ENCODE results near the gene RNF168. TPM values are rescaled to one million over a fixed set of nuclear protein-coding genes. Genes with fewer than 3 reads are reported as not detected.
"Not testable (repeated sequence)": the region's sequence is repeated elsewhere in the genome, so short reads cannot be mapped to it uniquely, and the experiment has no call there.

Gene RNF168
- polyA plus RNA-seq, 1 donor: 11.4 TPM

GRCh38 chr3:196537319-196537984 is 33.9 kb upstream of the RNF168 start:
- peaks cover 4% of the 10 kb centered on the region for H3K27me3 ChIP-seq (ENCODE audit: control insufficient read depth, insufficient read depth, low read length)
- no peaks in the 10 kb centered on the region for H3K36me3 ChIP-seq (ENCODE audit: control insufficient read depth, insufficient read depth, low read length)
- no peaks in the 10 kb centered on the region for H3K9me3 ChIP-seq (ENCODE audit: control insufficient read depth, low read depth, low read length)
- no peak overlapping the region for H3K27ac ChIP-seq (ENCODE audit: low read length)
- H3K4me3 ChIP-seq (ENCODE audit: low read length): no peak overlapping the region
- WGBS (ENCODE audit: insufficient coverage, low lambda C conversion rate): no CpG with 5 or more reads among the region's 18 CpGs
- no peaks in the 10 kb centered on the region for H3K4me1 ChIP-seq (ENCODE audit: control insufficient read depth, insufficient read depth, low read length)
- DNase-seq: no peak

GRCh38 chr3:196533260-196533681 is 29.7 kb upstream of the RNF168 start:
- no CpG with 5 or more reads among the region's 14 CpGs for WGBS (ENCODE audit: insufficient coverage, low lambda C conversion rate)
- Histone ChIP-seq H3K36me3 (ENCODE audit: control insufficient read depth, insufficient read depth, low read length) (no peaks in the 10 kb centered on the region), H3K27ac (ENCODE audit: low read length) (no peak overlapping the region), H3K9me3 (ENCODE audit: control insufficient read depth, low read depth, low read length) (no peaks in the 10 kb centered on the region), H3K4me3 (ENCODE audit: low read length) (no peak overlapping the region), H3K27me3 (ENCODE audit: control insufficient read depth, insufficient read depth, low read length) (peaks cover 4% of the 10 kb centered on the region), H3K4me1 (ENCODE audit: control insufficient read depth, insufficient read depth, low read length) (no peaks in the 10 kb centered on the region)
- DNase-seq: no peak

- no peak for DNase-seq
- WGBS (ENCODE audit: insufficient coverage, low lambda C conversion rate): 100% methylated on average over 1 of the region's 4 CpGs
- H3K36me3 ChIP-seq (ENCODE audit: control insufficient read depth, insufficient read depth, low read length): no peaks in the 10 kb centered on the region
Measured at GRCh38 chr3:196531418-196531817, 27.9 kb upstream of the RNF168 start.

GRCh38 chr3:196528639-196529233 is 25.2 kb upstream of the RNF168 start:
- no peaks in the 10 kb centered on the region for H3K36me3 ChIP-seq (ENCODE audit: control insufficient read depth, insufficient read depth, low read length)

More at GRCh38 chr3:196531418-196531817, 27.9 kb upstream of the RNF168 start:
- Histone ChIP-seq H3K4me1 (ENCODE audit: control insufficient read depth, insufficient read depth, low read length) (no peaks in the 10 kb centered on the region), H3K4me3 (ENCODE audit: low read length) (no peak overlapping the region), H3K27me3 (ENCODE audit: control insufficient read depth, insufficient read depth, low read length) (peaks cover 4% of the 10 kb centered on the region), H3K9me3 (ENCODE audit: control insufficient read depth, low read depth, low read length) (no peaks in the 10 kb centered on the region), H3K27ac (ENCODE audit: low read length) (no peak overlapping the region)

GRCh38 chr3:196525141-196525540 is 21.6 kb upstream of the RNF168 start:
- H3K36me3 ChIP-seq (ENCODE audit: control insufficient read depth, insufficient read depth, low read length): no peaks in the 10 kb centered on the region
- H3K27me3 ChIP-seq (ENCODE audit: control insufficient read depth, insufficient read depth, low read length): no peaks in the 10 kb centered on the region
- H3K9me3 ChIP-seq (ENCODE audit: control insufficient read depth, low read depth, low read length): peaks cover 2% of the 10 kb centered on the region
- no peak overlapping the region for H3K27ac ChIP-seq (ENCODE audit: low read length)
- DNase-seq: no peak
- H3K4me3 ChIP-seq (ENCODE audit: low read length): no peak overlapping the region
- no CpG with 5 or more reads among the region's 4 CpGs for WGBS (ENCODE audit: insufficient coverage, low lambda C conversion rate)
- no peaks in the 10 kb centered on the region for H3K4me1 ChIP-seq (ENCODE audit: control insufficient read depth, insufficient read depth, low read length)

More at GRCh38 chr3:196528639-196529233, 25.2 kb upstream of the RNF168 start:
- WGBS (ENCODE audit: insufficient coverage, low lambda C conversion rate): no CpG with 5 or more reads among the region's 52 CpGs
- peak; percentile 59 to 76 for DNase-seq
- Histone ChIP-seq H3K27ac (ENCODE audit: low read length) (no peak overlapping the region), H3K4me3 (ENCODE audit: low read length) (peak overlapping the region; percentile 46), H3K9me3 (ENCODE audit: control insufficient read depth, low read depth, low read length) (no peaks in the 10 kb centered on the region), H3K27me3 (ENCODE audit: control insufficient read depth, insufficient read depth, low read length) (peaks cover 4% of the 10 kb centered on the region), H3K4me1 (ENCODE audit: control insufficient read depth, insufficient read depth, low read length) (no peaks in the 10 kb centered on the region)

GRCh38 chr3:196524527-196524926 is 21.0 kb upstream of the RNF168 start:
- DNase-seq: no peak
- WGBS (ENCODE audit: insufficient coverage, low lambda C conversion rate): no CpG with 5 or more reads among the region's 5 CpGs
- no peaks in the 10 kb centered on the region for H3K27me3 ChIP-seq (ENCODE audit: control insufficient read depth, insufficient read depth, low read length)
- no peaks in the 10 kb centered on the region for H3K4me1 ChIP-seq (ENCODE audit: control insufficient read depth, insufficient read depth, low read length)
- no peaks in the 10 kb centered on the region for H3K36me3 ChIP-seq (ENCODE audit: control insufficient read depth, insufficient read depth, low read length)
- H3K9me3 ChIP-seq (ENCODE audit: control insufficient read depth, low read depth, low read length): peaks cover 8% of the 10 kb centered on the region
- no peak overlapping the region for H3K4me3 ChIP-seq (ENCODE audit: low read length)
- no peak overlapping the region for H3K27ac ChIP-seq (ENCODE audit: low read length)

- no peaks in the 10 kb centered on the region for H3K36me3 ChIP-seq (ENCODE audit: control insufficient read depth, insufficient read depth, low read length)
- H3K4me1 ChIP-seq (ENCODE audit: control insufficient read depth, insufficient read depth, low read length): no peaks in the 10 kb centered on the region
- no CpG with 5 or more reads among the region's 4 CpGs for WGBS (ENCODE audit: insufficient coverage, low lambda C conversion rate)
- peaks cover 8% of the 10 kb centered on the region for H3K9me3 ChIP-seq (ENCODE audit: control insufficient read depth, low read depth, low read length)
- DNase-seq: no peak
- H3K27me3 ChIP-seq (ENCODE audit: control insufficient read depth, insufficient read depth, low read length): no peaks in the 10 kb centered on the region
- no peak overlapping the region for H3K4me3 ChIP-seq (ENCODE audit: low read length)
- H3K27ac ChIP-seq (ENCODE audit: low read length): no peak overlapping the region
Measured at GRCh38 chr3:196523841-196524240, 20.3 kb upstream of the RNF168 start.

GRCh38 chr3:196521291-196521690 is 17.7 kb upstream of the RNF168 start:
- not testable (repeated sequence) for H3K27me3 ChIP-seq (ENCODE audit: control insufficient read depth, insufficient read depth, low read length); DNase-seq; H3K4me3 ChIP-seq (ENCODE audit: low read length); H3K4me1 ChIP-seq (ENCODE audit: control insufficient read depth, insufficient read depth, low read length); H3K27ac ChIP-seq (ENCODE audit: low read length); H3K36me3 ChIP-seq (ENCODE audit: control insufficient read depth, insufficient read depth, low read length)
- H3K9me3 ChIP-seq (ENCODE audit: control insufficient read depth, low read depth, low read length): peaks cover 23% of the 10 kb centered on the region
- WGBS (ENCODE audit: insufficient coverage, low lambda C conversion rate): 94% methylated on average over 3 of the region's 12 CpGs

- no peak overlapping the region for H3K27ac ChIP-seq (ENCODE audit: low read length)
- H3K9me3 ChIP-seq (ENCODE audit: control insufficient read depth, low read depth, low read length): peaks cover 23% of the 10 kb centered on the region
- no peaks in the 10 kb centered on the region for H3K36me3 ChIP-seq (ENCODE audit: control insufficient read depth, insufficient read depth, low read length)
- DNase-seq: peak in 1 of 2 donors; percentile 24
- H3K27me3 ChIP-seq (ENCODE audit: control insufficient read depth, insufficient read depth, low read length): no peaks in the 10 kb centered on the region
- H3K4me3 ChIP-seq (ENCODE audit: low read length): no peak overlapping the region
- no CpG with 5 or more reads among the region's 5 CpGs for WGBS (ENCODE audit: insufficient coverage, low lambda C conversion rate)
- no peaks in the 10 kb centered on the region for H3K4me1 ChIP-seq (ENCODE audit: control insufficient read depth, insufficient read depth, low read length)
Measured at GRCh38 chr3:196519718-196520082, 16.1 kb upstream of the RNF168 start.

- no peaks in the 10 kb centered on the region for H3K27me3 ChIP-seq (ENCODE audit: control insufficient read depth, insufficient read depth, low read length)
- no peak for DNase-seq
- H3K9me3 ChIP-seq (ENCODE audit: control insufficient read depth, low read depth, low read length): peaks cover 23% of the 10 kb centered on the region
- no peaks in the 10 kb centered on the region for H3K4me1 ChIP-seq (ENCODE audit: control insufficient read depth, insufficient read depth, low read length)
- H3K4me3 ChIP-seq (ENCODE audit: low read length): no peak overlapping the region
- no peaks in the 10 kb centered on the region for H3K36me3 ChIP-seq (ENCODE audit: control insufficient read depth, insufficient read depth, low read length)
- 40% methylated on average over 1 of the region's 12 CpGs for WGBS (ENCODE audit: insufficient coverage, low lambda C conversion rate)
- no peak overlapping the region for H3K27ac ChIP-seq (ENCODE audit: low read length)
Measured at GRCh38 chr3:196518966-196519717, 15.6 kb upstream of the RNF168 start.

All from large intestine (tissue), 3 donors.